ENCODE data around the gene KLF1. TPM values are rescaled to one million over a fixed set of nuclear protein-coding genes. Genes with fewer than 3 reads are reported as not detected.
A peak's percentile ranks its signal among the peaks of the same experiment; 100 is the strongest.

The KLF1 gene
- total and polyA plus RNA-seq, 10 of the 15 experiments (the other 5 are each of a cell fraction or from before 2014, with no cell fraction given), result 0.04 to 0.38 (median 0.08) TPM; not detected in 3

- TF ChIP-seq NBN (IDR thresholded peaks at IDR 0.05) (0 out of 2 replicates have a peak, but pooled peaks have one; percentile 52), POLR2AphosphoS5 (IDR thresholded peaks at IDR 0.05; ENCODE audit: low read length) (peak; percentile 94), EP300 (IDR thresholded peaks at IDR 0.05; ENCODE audit: borderline replicate concordance in 1 of 2, control insufficient read depth in 1 of 2, low read depth in 2 of 2, low read length in 2 of 2) (peak in 1 of 2 experiments; percentile 24; a peak in 1 of 4 replicates), ZBED1 (IDR thresholded peaks at IDR 0.05; ENCODE audit: borderline replicate concordance) (no peak), RBBP5 (conservative IDR thresholded peaks at IDR 0.05) (no peak), BCL11A (IDR thresholded peaks at IDR 0.05; ENCODE audit: low read depth, low read length) (no peak), RUNX3 (IDR thresholded peaks at IDR 0.05; ENCODE audit: low read length) (peak; percentile 46; the same call in 1 of the 2 replicates), E2F8 (IDR thresholded peaks at IDR 0.05; ENCODE audit: low read depth, partially characterized antibody) (no peak), SIX5 (IDR thresholded peaks at IDR 0.05; ENCODE audit: low read depth, low read length, severe bottlenecking) (peak; percentile 89), NRF1 (conservative IDR thresholded peaks at IDR 0.05; ENCODE audit: low read depth, low read length) (no peak), NFIC (IDR thresholded peaks at IDR 0.05; ENCODE audit: low read depth, low read length) (no peak), NFXL1 (IDR thresholded peaks at IDR 0.05; ENCODE audit: borderline replicate concordance) (no peak), BACH1 (IDR thresholded peaks at IDR 0.05; ENCODE audit: borderline replicate concordance) (peak; percentile 67; the same call in 1 of the 2 replicates), NFYA (IDR thresholded peaks at IDR 0.05; ENCODE audit: borderline replicate concordance, low read depth, low read length) (no peak), SMAD5 (IDR thresholded peaks at IDR 0.05; ENCODE audit: low read depth) (peak; percentile 80; the same call in 1 of the 2 replicates), SPI1 (IDR thresholded peaks at IDR 0.05; ENCODE audit: borderline replicate concordance, insufficient read depth, low read depth, low read length) (0 out of 2 replicates have a peak, but pooled peaks have one; percentile 9), MYC (IDR thresholded peaks at IDR 0.05; ENCODE audit: insufficient read depth, insufficient read length, insufficient replicate concordance, low read length, severe bottlenecking) (peak; percentile 22), NR2F1 (conservative IDR thresholded peaks at IDR 0.05) (no peak)
- TF ChIP-seq, protein P1, sequence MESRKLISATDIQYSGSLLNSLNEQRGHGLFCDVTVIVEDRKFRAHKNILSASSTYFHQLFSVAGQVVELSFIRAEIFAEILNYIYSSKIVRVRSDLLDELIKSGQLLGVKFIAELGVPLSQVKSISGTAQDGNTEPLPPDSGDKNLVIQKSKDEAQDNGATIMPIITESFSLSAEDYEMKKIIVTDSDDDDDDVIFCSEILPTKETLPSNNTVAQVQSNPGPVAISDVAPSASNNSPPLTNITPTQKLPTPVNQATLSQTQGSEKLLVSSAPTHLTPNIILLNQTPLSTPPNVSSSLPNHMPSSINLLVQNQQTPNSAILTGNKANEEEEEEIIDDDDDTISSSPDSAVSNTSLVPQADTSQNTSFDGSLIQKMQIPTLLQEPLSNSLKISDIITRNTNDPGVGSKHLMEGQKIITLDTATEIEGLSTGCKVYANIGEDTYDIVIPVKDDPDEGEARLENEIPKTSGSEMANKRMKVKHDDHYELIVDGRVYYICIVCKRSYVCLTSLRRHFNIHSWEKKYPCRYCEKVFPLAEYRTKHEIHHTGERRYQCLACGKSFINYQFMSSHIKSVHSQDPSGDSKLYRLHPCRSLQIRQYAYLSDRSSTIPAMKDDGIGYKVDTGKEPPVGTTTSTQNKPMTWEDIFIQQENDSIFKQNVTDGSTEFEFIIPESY (IDR thresholded peaks at IDR 0.05), result no peak
- TF ChIP-seq, protein P2, sequence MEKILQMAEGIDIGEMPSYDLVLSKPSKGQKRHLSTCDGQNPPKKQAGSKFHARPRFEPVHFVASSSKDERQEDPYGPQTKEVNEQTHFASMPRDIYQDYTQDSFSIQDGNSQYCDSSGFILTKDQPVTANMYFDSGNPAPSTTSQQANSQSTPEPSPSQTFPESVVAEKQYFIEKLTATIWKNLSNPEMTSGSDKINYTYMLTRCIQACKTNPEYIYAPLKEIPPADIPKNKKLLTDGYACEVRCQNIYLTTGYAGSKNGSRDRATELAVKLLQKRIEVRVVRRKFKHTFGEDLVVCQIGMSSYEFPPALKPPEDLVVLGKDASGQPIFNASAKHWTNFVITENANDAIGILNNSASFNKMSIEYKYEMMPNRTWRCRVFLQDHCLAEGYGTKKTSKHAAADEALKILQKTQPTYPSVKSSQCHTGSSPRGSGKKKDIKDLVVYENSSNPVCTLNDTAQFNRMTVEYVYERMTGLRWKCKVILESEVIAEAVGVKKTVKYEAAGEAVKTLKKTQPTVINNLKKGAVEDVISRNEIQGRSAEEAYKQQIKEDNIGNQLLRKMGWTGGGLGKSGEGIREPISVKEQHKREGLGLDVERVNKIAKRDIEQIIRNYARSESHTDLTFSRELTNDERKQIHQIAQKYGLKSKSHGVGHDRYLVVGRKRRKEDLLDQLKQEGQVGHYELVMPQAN (conservative IDR thresholded peaks at IDR 0.05), result peak; percentile 90
- TF ChIP-seq, protein P3, sequence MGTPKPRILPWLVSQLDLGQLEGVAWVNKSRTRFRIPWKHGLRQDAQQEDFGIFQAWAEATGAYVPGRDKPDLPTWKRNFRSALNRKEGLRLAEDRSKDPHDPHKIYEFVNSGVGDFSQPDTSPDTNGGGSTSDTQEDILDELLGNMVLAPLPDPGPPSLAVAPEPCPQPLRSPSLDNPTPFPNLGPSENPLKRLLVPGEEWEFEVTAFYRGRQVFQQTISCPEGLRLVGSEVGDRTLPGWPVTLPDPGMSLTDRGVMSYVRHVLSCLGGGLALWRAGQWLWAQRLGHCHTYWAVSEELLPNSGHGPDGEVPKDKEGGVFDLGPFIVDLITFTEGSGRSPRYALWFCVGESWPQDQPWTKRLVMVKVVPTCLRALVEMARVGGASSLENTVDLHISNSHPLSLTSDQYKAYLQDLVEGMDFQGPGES (IDR thresholded peaks at IDR 0.05), result no peak
Measured at GRCh38 chr19:12933287-12934072, 46.5 kb upstream of the KLF1 start, which contains the start of gene FARSA (continued).
